Measurements from ENCODE around the gene LYRM4. TPM values are rescaled to one million over a fixed set of nuclear protein-coding genes. Genes with fewer than 3 reads are reported as not detected.

Gene LYRM4
- total and polyA plus RNA-seq, 9 of the 15 experiments (the other 6 are each of a cell fraction or from before 2014, with no cell fraction given): 24.2 to 69.4 (median 41.8) TPM

DNA sequence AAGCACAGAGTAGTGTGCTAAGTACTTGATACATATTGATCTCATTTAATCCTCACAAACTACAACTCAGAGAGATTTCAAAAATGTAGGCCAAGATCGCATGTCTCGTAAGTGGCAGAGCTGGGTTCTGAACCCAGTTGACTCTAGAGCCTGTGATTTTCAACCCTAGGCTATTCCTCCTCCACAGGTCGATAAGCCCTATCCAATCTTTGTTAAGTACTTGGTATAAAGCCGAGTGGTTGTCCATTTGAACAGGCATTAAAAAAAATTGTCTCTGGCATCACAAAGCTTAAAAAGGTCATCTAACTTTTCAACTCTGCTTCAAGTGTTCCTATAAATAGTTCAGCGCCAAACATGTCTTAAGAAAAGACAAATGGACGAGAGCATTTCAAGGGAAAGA lies 37.4 kb downstream of the LYRM4 start:
- intact Hi-C loops (cut with micrococcal nuclease): no loop called here
- 0 out of 3 replicates have a peak, but pooled peaks cover 2% of the 10 kb centered on the region for H3K79me2 ChIP-seq (ENCODE audit: control insufficient read depth, insufficient read depth, low read length)
- DNase-seq (ENCODE audit: extremely low read depth in 1 of 4, low spot score in 3 of 4) (no peak), FAIRE-seq (no peak), ATAC-seq (no peak)
- H2AFZ ChIP-seq (ENCODE audit: low read depth, low read length): no peak overlapping the region
- H3K27ac ChIP-seq (ENCODE audit: extremely low read depth, low read depth, low read length): no peak overlapping the region
- no peaks in the 10 kb centered on the region for H3K4me1 ChIP-seq (replicated peaks in 1 of 2; ENCODE audit: control insufficient read depth in 2 of 2, insufficient read depth in 2 of 2, low read length in 2 of 2)
- H3K9me3 ChIP-seq (replicated peaks; ENCODE audit: control insufficient read depth, insufficient read depth, low read depth, low read length): no peaks in the 10 kb centered on the region
- no peak for TF ChIP-seq ZHX1 (conservative IDR thresholded peaks at IDR 0.05; ENCODE audit: low read length)
- no peak for TF ChIP-seq EP300 (IDR thresholded peaks at IDR 0.05; ENCODE audit: low read length)
- TF ChIP-seq, protein P1, sequence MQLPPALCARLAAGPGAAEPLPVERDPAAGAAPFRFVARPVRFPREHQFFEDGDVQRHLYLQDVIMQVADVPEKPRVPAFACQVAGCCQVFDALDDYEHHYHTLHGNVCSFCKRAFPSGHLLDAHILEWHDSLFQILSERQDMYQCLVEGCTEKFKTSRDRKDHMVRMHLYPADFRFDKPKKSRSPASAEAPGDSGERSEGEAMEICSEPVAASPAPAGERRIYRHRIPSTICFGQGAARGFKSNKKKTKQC (CRISPR knock-in tag; IDR thresholded peaks at IDR 0.05): no peak
- TF ChIP-seq GABPB1 (CRISPR knock-in tag; IDR thresholded peaks at IDR 0.05): no peak
- no peak for TF ChIP-seq ZKSCAN1 (IDR thresholded peaks at IDR 0.05; ENCODE audit: low read depth, low read length)
- TF ChIP-seq ZBTB7A (IDR thresholded peaks at IDR 0.05; ENCODE audit: borderline replicate concordance, control insufficient read depth, low read depth, low read length): no peak
- TF ChIP-seq SP1 (CRISPR knock-in tag; IDR thresholded peaks at IDR 0.05): no peak
- TF ChIP-seq KAT7 (CRISPR knock-in tag; IDR thresholded peaks at IDR 0.05; ENCODE audit: borderline replicate concordance): no peak
- no peak for TF ChIP-seq ELF2 (CRISPR knock-in tag; IDR thresholded peaks at IDR 0.05)
- no peak for TF ChIP-seq EZH2 (IDR thresholded peaks at IDR 0.05; ENCODE audit: borderline replicate concordance, low read depth, low read length)
- TF ChIP-seq ZFP36 (IDR thresholded peaks at IDR 0.05; ENCODE audit: low read depth, low read length, partially characterized antibody): no peak
- TF ChIP-seq RBM25 (IDR thresholded peaks at IDR 0.05; ENCODE audit: low read depth, low read length, severe bottlenecking): no peak
- no peak for TF ChIP-seq HNRNPL (IDR thresholded peaks at IDR 0.05; ENCODE audit: low read depth, low read length)
- TF ChIP-seq, protein P2, sequence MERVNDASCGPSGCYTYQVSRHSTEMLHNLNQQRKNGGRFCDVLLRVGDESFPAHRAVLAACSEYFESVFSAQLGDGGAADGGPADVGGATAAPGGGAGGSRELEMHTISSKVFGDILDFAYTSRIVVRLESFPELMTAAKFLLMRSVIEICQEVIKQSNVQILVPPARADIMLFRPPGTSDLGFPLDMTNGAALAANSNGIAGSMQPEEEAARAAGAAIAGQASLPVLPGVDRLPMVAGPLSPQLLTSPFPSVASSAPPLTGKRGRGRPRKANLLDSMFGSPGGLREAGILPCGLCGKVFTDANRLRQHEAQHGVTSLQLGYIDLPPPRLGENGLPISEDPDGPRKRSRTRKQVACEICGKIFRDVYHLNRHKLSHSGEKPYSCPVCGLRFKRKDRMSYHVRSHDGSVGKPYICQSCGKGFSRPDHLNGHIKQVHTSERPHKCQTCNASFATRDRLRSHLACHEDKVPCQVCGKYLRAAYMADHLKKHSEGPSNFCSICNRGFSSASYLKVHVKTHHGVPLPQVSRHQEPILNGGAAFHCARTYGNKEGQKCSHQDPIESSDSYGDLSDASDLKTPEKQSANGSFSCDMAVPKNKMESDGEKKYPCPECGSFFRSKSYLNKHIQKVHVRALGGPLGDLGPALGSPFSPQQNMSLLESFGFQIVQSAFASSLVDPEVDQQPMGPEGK (CRISPR knock-in tag; IDR thresholded peaks at IDR 0.05; ENCODE audit: borderline replicate concordance): no peak
- no peak overlapping the region for H3K4me2 ChIP-seq (ENCODE audit: insufficient read depth, low read length)
- 78% methylated on average over 6 of the region's 6 CpGs for WGBS (ENCODE audit: insufficient coverage, low coverage, missing lambda C conversion rate)
- in situ Hi-C loops (cut with MboI): no loop called here
- no TSS peak for BruUV-seq (replicated peaks)
- H3K4me3 ChIP-seq: no peak overlapping the region
- no peaks in the 10 kb centered on the region for H3K27me3 ChIP-seq (ENCODE audit: control insufficient read depth in 2 of 2, insufficient read depth in 2 of 2, low read length in 2 of 2)
- ChIA-PET CTCF (ENCODE audit: low intra/inter-chr PET ratio) (no interaction called here), POLR2A (no interaction called here)
- peaks cover 15% of the 10 kb centered on the region; the same call in 2 of the 3 replicates for H3K36me3 ChIP-seq (ENCODE audit: control insufficient read depth, insufficient read depth, low read length)
- H3K9ac ChIP-seq (ENCODE audit: insufficient read depth in 1 of 2, low read depth in 2 of 2, low read length in 2 of 2): no peak overlapping the region
- H4K20me1 ChIP-seq (replicated peaks; ENCODE audit: control insufficient read depth, insufficient read depth, low read length): 0 out of 2 replicates have a peak, but pooled peaks cover 3% of the 10 kb centered on the region
- H3K9me1 ChIP-seq (ENCODE audit: control insufficient read depth, insufficient read depth, low read length): no peaks in the 10 kb centered on the region

Measured in K562 (cell line).